Dermis microvascular lymphatic vessel endothelial cell (primary cell): ENCODE measurements around the gene CHAT. TPM values are rescaled to one million over a fixed set of nuclear protein-coding genes. Genes with fewer than 3 reads are reported as not detected.

Source experiments
- DNase-seq, 2 donors: peaks; one replicate each; pipeline versions ENCODE4 v3.0.0 to v3.0.0-alpha.2; 2010; ENCODE audit warnings: low read depth in 2 of 2
- total RNA-seq: library from RNA; depleted of rRNA; stranded (reverse); fragments of >200 nt; gene quantifications from 2 replicates; pipeline ENCODE4 v1.2.1, GENCODE V29; 2014

Gene CHAT
- total RNA-seq, 1 donor from 2014 or later, result not detected

DNA sequence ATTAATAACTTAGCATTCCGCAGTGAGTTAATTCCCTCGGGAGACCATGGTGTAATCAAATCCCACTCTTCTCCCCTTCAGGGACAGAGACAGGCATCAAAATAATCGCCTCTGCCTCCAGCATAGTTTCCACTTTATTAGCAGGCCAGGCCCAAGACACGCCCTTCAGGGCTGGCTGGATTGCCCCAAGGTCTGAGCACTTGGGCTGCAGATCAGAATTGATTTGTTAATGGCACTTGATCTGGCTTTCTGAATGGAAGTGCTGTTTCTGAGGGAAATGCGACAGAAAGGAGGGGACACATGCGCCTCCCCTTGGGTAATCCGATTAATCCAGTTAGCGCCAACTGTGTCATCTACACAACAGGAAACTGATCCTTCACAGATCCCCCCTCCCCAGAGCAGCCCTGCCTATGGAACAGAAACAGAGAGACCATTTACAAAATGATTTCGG, 15.6 kb downstream of the CHAT start:
- DNase-seq, result no peak

DNA sequence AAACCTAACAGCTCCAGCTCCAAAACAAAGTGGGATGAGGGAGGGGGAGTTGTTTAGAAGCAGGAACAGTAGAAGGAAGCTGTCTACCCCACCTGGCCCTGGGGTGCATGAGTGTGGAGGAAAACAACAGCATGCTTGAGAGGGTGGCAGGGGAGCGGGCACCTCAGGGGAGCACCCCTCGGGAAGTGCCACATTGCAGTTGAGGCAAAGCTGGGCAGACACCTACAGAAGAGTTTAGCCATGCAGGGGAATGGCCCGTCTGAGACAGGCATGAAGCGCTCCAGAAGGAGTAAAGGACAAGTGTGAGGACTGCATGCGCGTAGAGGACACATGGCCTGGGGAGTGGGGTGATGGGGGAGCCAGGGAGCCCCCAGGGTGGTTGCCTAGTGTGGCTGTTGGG, 18.1 kb downstream of the CHAT start:
- DNase-seq, result no peak

DNA sequence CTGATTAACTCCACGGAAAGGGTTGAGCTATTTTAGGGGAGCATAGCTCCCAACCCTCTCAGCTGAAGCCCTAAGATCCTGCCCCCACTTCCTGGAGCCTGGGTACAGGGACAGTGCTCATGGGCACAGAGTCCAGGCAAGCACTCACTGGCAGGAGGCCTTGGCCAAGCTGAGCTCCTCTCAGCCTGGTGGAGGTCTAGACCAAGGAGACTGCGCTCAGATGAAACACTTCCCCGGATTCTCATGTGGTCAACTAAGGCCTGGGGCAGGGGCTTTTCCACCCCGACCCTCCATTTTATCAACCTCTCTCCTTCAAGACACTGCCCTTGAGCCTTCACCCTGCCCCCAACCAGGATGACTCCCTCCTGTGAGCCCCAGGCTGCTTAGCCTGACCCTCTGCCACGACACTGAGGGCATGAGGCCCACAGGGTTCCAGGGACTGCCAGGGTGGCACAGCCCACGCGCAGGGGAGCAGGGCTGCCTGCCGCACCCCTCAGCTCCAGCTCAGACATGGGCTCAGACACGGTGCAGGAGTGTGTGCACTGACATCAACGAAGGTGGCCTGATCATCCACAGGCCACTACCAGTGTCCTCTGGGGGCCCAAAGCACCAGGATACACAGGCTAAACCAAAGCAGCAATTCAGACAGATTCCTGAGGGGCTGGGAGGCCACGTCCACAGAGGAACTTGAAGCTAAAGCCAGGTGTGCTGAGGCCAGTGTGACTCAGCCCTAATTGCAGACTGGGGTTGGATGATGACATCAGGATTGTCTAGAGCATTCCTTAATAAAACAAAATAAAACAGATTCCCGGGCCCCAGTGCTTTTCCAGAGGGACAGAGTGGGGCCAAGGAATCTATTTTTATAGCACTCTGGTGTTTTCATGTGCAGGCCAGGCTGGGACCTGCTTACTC, 18.8 kb downstream of the CHAT start:
- DNase-seq, result no peak

DNA sequence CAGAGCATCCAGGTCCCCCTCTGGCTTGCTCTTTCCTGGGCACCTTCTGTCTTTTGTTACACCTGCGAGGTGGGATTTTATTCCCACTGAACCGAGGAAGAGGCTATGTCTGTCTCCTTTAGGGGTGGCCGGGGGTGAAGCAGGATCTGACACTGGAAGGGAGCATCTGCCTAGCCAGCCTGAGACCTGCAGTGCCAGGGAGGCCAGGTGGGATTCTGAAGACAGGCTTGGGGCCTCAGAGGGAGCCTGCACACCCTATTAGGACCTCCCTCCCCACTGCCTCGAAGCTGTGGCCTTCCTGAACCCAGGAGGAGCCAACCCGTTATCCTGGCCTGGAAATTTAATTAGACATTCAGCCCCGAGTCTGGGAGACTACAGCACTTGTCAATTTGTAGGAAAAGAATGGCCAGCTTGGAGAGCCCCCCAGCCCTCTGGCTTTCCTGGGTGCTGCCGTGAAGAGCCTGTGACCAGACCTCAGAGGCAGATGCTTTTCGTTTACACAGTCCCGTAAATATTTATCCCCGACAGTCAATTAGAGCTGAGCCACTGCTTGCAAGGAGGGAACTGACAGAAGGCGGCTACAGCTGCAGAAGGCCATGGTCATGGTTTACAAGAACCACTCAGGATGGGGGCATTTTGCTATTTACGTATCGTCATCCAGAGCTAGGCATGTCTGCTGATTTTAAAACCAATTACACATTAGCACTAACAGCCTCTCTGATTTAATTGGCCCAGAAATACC, 19.7 kb downstream of the CHAT start:
- DNase-seq, result no peak

DNA sequence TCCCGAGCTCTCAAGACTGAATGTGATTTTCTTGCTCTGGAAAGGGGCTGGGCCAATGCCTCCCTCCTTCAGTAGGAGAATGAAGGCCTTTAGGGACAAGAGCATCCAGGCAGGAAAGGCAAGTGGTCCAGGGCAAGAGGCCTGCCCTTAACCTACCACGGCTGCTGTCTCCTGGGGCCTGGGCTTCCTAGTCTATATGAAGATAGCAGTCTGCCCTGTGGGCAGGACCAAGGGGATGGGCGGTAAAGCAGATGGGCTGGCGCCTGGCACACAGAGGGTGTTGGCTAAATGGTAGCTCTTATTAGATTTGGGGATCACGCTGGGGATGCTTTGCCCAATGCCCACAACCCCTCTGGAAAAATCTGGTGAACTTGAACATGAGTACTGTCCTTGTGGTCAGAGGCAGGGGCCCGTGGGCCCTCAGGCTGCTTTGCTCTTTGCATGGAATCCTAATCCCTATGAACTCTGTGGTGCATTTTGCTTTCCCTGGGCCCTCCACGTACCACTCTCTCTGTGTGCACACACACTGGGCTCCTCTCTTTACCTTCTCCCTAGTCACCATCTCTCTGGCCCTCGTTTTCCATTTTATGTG, 20.3 kb downstream of the CHAT start:
- no peak for DNase-seq

DNA sequence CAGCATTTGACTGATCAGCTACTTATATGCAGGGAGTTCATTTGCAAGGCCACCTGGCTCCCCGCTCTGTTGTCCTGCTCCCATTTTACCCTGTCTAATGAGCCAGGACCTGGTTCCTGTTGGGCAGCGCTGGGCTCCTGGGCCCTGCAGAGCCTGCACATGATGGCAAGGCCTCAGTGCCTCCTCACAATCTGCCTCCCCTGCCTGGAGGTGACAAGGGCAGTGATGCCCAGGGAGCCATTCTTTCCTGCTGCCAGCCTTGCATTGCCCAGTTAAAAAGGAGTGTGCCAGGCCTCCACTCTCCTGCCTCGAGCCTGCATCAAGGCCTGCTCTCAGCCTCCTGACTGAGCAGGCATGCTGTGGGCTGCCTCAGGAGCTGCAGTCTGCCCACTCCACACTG, 28.5 kb downstream of the CHAT start:
- no peak for DNase-seq

DNA sequence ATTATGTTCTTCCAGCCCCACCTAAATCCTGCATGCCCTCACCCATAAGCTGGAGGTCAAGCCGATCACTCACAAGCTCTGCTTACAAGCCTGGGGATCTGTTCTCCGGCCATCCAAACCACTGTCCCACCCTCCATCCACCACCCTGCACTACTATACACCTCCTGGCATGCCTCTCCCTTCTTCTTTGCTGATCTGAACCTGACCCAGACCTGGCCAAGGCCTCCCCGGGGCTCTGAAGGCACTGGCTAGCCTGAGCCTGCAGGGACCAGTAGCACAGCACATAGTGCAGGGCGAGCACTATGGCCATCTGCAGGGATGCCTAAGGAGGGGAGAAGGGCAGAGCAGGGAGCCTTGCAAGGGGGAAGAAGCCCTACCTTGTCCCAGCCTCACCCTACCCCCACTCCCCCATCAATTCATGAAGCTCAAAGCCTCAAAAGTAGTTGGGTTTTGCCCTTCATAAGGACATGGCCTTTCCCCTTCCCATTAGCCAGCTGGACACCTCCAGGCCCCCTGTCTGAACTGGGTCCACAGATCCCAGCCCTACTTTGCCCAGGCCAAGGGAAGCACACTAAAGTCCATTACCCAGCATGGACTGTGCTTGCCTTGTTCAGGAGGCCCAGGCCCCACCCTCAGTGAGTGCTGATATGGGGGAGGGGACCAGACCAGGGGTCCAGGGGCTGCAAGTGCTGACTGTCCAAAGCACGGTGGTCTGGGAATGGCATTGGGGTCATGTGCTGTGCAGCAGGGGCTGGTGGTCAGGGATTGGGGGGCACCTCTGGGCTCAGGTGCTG, 29.6 kb downstream of the CHAT start:
- no peak for DNase-seq

DNA sequence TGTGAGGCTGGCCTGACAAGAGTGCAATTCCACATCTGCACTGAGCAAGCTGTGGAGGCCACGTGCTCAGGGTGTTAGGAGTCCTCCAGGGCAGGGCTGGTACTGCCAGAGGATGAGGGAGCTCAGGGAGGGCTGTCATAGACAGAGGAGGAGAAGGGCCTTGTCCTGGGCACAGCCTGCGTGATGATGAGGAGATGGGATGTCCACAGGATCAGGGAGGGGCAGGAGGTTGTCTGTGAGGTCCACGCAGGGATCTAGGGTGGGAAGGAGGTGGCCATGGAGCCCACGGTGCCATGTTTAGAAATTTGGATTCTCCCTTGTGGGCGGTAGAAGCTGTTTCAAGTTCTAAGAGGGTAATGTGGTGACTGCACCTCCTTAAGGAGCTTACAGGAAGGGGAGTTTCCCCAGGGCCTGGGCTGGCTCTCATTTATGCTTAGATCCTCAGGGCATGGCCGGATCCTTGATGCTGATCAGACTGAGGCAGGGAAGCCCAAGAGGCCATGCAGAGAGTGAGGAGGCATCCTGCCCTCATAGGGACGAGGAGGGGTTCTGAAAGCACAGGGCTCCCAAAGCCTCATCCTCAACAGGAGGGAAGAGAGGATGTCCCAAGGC, 30.3 kb downstream of the CHAT start:
- DNase-seq, result no peak

DNA sequence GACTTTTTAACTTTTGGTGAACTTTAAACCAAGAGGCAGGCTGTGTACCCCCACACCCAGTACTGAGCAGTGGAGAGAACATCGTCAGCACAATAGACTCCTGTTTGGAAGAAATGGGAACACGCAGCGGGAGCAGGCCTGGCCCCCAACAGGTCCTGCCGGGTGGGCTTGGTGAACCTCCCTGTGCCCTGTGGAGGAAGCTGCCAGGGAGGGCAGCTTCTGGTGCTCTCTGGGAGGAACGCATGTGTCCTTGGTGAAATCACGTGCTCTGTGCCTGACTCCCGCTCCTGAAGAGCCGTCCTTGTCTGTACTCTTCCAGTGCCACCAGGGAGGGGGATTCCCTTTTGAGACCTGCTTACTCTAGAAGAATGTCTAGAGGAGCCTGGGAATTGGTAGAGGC, 31.6 kb downstream of the CHAT start:
- DNase-seq, result no peak

DNA sequence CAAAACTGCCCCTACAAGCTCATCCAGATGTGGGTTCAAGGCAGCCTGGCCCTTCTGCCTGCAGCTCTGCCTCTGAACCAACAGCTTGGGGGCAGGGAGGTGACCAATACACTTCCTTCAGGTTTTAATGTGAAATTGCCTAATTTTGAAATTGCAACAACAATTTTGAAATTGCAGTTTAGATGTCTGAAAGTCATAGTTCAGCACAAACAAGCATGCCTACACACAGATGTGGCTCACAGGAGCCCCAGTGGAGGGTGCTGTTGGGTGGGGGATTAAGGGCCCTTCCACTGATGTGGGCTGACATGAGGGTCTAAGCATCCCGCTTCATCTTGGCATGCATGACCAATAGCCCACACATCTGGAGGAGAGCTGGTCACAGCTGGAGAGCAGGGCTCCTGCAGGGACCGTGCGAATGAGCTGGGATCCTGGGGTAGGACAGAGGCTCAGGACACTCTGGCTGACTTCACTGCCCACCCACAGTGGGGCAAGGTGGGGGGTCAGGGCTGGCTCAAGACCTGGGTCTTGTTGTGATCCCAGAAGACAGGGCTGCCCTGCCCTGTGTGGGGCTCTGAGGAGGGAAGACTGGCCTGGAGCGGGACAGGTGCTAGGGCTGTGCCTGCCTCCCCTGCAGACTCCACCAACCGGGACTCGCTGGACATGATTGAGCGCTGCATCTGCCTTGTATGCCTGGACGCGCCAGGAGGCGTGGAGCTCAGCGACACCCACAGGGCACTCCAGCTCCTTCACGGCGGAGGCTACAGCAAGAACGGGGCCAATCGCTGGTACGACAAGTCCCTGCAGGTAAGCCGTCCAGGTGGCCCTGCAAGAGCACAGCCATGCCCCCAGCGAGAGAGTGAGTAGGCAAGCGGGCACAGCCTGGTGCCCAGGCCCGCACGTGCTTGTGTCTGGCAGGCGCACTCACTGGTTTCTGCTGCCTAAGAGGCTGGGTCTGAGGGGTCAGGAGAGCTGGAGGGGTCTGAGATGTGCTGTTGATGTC, 32.3 kb downstream of the CHAT start:
- no peak for DNase-seq

DNA sequence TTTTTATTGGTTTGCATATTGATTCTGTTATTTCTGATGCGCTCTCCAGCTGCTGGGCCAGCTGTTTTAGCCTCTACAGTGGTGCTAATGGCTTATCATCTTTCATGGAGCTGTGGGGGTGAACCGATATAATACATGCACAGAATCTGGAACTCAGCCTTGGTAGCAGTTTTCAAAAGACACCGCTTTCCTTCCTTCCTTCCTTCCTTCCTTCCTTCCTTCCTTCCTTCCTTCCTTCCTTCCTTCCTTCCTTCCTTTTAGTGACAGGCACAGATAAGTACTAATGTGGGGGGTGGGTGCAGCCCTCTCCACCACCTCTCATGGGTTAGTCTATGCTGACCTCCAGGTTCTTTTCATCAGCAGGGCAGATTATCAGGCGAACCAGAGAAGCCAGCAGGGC, 33.7 kb downstream of the CHAT start:
- no peak for DNase-seq

DNA sequence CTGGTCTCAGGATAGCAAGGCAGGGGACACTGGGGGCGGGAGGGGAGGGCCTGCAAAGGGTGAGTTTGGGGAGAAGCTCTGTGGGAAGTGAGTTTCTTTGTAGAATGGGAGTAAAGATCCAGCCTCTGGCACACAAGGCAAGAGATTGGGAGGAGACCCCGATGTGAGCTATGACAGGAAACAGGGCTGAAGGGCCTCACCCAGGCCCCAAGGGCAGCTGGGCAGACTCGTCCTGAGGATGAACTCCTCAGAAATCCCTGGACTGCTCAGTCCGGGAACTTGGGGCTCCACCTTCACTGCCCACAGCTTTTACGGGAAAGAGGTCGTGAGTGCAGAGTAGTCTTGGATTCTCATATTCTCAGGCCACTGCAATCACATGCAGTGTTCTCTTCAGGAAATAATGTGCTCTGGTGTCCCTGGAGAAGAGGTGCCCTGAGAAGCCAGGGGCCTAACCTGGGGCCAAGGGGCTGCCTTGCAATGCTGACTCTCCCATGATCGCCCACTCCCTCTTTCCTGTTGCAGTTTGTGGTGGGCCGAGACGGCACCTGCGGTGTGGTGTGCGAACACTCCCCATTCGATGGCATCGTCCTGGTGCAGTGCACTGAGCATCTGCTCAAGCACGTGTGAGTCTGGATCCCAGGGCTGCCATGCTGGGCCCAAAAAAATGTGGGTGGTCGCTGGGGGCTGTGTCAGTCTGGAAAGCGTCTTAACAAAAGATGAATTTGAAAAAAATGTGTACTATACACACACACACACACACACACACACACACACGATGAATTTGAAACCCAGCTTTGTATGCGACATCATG, 34.4 kb downstream of the CHAT start:
- no peak for DNase-seq

DNA sequence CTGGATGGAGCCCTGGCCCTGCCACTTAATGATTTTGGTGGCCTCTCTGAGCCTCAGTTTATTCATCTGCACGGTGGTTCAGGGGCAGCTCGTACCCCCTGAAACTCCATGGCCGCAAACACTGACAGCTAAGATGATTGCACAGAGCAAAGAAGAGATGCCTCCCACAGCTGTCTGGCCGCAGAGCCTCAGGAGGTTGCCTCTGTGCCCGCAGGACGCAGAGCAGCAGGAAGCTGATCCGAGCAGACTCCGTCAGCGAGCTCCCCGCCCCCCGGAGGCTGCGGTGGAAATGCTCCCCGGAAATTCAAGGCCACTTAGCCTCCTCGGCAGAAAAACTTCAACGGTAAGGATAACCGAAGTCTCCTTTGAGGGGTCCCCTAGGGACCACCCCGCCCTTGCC, 35.5 kb downstream of the CHAT start:
- no peak for DNase-seq

DNA sequence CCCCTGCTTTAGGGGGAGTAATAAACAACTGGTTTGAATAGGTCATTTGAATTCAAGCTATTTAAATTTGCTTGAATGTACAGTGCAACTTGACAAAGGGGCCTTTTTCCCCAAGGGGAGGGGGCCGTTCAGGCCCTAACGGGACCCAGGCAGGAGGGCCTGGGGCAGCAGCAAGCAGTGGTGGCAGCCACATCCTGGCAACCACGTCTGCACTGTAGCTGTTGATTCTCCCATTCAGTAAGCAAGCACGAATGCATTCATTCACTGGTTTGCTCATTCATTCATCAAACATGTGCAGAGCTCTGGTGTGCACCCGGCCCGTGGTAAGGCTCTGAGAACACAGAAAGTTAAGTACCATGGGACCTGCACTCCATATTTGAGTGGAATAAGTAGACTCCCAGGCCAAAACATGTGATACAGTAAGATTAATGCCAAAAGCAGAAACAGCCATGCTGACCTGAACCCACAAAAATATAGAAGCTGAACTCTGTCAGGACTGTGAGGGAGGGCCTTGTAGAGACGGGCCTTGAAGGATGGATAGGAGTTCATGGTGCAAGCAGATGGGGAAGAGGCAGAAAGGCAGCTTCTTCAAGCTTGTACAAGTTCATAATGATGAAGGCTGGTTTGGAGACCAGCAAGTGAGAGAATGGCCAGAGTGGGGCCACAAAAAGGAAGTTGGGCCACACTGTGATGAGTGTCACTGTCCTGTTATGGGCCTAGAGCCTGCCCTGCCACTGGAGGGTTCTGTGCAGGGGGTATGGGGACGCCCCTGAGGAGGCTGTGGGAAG, 36.3 kb downstream of the CHAT start:
- no peak for DNase-seq

DNA sequence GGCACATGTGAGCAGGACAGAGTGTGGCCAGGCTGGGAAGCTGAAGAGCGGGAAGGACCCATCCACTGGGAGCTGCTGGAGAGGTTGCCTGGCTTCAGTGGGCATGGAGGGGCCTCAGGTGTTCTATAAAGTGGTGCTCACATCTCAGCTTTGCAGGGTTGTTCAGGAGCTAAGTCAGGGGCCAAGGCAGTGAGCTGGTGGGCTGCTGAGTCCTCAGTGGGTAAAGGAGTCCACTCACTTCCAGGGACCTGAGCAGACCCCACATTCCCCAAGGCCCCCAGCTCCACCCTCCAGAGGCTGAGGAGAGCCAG, 36.8 kb downstream of the CHAT start:
- no peak for DNase-seq

DNA sequence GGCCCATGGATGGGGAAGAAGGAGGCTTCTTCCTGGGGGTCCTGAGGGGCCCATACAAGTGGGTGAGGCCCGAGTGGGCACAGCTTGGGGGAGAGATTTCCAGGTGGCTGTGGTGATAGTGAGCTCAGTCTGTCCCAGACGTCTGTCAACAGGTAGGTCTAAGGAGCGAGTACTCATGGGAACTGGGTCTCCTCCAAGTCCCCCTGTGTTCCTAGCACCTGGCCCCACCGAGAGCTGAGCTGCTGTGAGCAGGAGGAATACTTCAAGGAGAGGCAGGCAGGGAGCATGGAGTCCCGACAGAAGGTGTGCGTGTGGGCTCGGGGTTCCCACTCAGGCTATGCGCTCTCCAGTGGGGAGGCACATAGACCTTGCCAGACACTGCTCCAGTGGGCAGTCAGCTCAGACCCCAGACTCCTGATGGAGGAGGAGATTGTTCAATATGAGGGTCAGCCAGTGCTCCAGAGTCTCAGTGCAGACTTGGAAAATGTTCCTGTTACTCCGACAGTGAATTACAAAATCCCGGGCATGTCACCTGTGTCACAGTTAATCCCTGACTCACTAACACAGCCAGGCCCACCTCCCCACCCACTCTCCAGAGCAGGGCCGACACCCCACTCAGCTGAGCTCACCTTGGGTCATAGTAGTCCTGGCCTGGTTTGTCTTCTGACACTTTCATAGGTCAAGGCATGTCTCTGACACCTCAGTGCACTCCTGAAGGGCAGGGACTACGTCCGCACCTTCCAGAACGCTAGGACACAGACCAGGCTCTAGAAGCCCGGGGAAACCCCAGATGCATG, 37.4 kb downstream of the CHAT start:
- no peak for DNase-seq

DNA sequence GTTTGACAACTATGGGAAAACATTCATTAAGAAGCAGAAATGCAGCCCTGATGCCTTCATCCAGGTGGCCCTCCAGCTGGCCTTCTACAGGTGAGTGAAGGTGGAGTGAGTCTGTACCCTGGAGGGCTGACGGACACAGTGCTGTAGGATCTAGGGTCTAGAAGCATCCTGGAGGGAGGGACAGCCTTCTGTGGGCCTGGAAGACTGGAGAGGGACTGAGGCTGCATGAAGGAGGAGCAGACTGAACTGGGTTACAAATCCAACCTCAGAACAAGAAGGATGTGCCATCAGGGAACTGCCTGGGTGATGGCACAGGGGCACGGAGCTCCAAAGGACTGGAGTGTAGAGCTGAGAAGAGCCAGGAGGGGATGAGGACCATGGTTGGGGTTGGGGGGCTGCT, 38.1 kb downstream of the CHAT start:
- DNase-seq, result no peak
